CD4-positive, alpha-beta T cell treated with Interleukin-21 for 1 hour (primary cell): Measurements from ENCODE around the gene MARCHF6.
"Not testable (repeated sequence)": the region's sequence is repeated elsewhere in the genome, so short reads cannot be mapped to it uniquely, and the experiment has no call there.

Experiments used
- DNase-seq: peaks from one replicate; pipeline ENCODE4 v3.0.0-alpha.2; 2020

Gene MARCHF6

GRCh38 chr5:10387690-10388089, 34.2 kb downstream of the MARCHF6 start:
- no peak for DNase-seq

- DNase-seq = no peak
These were observed 37.6 kb downstream of the MARCHF6 start for GRCh38 chr5:10391130-10391529.

DNA sequence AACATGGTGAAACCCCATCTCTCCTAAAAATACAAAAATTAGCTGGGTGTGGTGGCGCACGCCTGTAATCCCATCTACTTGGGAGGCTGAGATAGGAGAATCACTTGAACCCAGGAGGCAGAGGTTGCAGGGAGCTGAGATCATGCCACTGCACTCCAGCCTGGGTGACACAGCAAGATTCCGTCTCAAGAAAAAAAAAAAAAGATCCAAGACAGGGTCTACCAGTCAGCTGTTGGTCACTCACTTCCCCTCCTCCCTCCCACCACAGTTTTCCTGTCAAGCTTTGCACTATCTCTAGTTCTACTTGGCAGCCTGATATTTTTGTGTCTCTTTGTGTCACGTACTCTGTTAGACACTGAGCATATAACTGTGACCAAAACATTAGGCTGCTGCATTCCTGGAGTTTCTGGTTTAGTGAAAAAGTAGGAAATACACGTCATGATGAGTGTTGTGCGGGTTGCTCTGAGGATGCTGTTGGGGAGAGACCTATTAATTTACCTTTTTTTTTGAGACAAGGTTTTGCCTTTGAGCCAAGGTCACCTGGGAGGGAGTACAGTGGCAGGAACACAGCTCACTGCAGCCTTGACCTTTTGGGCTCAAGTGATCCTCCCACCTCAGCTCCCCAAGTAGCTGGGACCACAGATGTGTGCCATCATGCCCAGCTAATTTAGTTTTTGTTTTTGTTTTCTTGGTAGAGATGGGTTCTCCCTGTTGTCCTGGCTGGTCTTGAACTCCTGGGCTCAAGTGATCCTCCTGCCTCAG, 39.3 kb downstream of the MARCHF6 start:
- DNase-seq = not testable (repeated sequence)

GRCh38 chr5:10393491-10393890, 40.0 kb downstream of the MARCHF6 start:
- no peak for DNase-seq

DNA sequence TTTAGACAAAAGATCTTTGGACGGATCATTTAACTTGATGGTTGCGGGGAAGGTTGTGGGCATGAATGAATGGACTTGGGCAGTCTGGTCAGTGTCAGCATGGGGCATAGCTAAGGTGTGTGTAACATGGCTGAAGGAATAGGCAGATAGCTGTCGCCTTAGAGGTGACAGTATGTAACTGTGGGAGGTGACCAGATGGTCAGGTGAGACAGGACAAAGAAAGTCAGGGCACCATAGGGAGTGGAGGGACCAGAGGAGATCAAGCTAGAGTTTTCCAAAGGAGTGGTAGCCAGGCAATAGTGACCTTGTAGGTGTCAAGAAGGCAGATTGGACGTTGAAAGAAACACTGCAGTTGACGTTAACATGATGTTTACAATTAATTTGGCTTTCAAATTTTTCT, 43.1 kb downstream of the MARCHF6 start:
- no peak for DNase-seq

- DNase-seq = no peak
These were observed 46.3 kb downstream of the MARCHF6 start for GRCh38 chr5:10399839-10400238.

DNA sequence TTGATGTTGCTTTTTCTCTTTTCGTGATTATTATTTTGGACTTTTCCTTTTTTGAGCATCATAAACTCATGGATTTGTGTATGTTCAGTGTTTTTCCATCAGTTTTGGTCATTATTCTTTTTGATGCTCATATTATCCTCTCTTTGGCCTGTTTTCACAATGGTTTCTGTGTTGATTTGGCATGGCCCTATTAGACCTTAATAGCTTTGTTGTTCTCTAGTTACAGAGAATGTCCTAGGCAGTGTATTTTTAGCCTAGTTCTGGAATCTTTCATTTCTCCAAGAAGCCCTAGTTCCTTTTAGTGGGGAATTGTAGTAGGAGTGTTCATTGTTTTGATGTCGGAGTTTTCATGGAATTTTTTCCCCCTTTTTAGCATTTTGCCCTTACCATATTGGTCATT, 46.9 kb downstream of the MARCHF6 start:
- DNase-seq = no peak

DNA sequence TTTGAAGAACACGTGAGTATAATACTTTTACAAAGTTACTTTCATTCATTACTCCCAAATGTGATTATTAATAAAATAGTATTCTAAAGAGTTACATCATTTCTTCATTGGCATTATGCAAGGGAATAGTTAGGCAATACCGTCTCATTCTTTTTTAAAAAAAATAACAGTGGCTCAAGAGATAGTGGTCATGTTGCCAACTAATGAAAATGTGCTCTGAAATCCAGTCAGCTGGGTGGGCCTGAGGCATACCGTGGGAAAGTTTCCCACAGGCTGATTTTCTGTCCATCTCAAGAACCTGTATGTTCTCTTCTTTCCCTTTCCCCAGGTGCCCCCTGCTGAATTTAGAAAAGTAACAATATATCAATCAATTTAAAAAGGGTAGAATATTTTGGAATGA, 47.3 kb downstream of the MARCHF6 start:
- DNase-seq = no peak

- no peak for DNase-seq
These were observed 48.0 kb downstream of the MARCHF6 start for GRCh38 chr5:10401498-10401897.
